Hepatic stellate cell (primary cell): ENCODE measurements around the gene ZNF620.
"Not testable (repeated sequence)": the region's sequence is repeated elsewhere in the genome, so short reads cannot be mapped to it uniquely, and the experiment has no call there.

Source experiments
- DNase-seq: peaks from one replicate; pipeline ENCODE4 v3.0.0; 2011; ENCODE audit warnings: low spot score

The ZNF620 gene

GRCh38 chr3:40505599-40506462, at the start of gene ZNF620:
Gene ZNF620 (plus strand): TSS chr3:40506039. CDS start chr3:40506353, 314 bp downstream.
- DNase-seq: peak; percentile 31

- no peak for DNase-seq
These were observed 49.4 kb upstream of the ZNF620 start for GRCh38 chr3:40456279-40456939.

- DNase-seq: peak; percentile 98
These were observed 48.7 kb upstream of the ZNF620 start, which contains the start of gene RPL14 for GRCh38 chr3:40456940-40457823. Gene RPL14 (plus strand): TSS chr3:40457339. CDS start chr3:40457472, 133 bp downstream.

GRCh38 chr3:40458473-40458872, 47.4 kb upstream of the ZNF620 start:
- DNase-seq: no peak

GRCh38 chr3:40460481-40460880, 45.4 kb upstream of the ZNF620 start:
- not testable (repeated sequence) for DNase-seq

DNA sequence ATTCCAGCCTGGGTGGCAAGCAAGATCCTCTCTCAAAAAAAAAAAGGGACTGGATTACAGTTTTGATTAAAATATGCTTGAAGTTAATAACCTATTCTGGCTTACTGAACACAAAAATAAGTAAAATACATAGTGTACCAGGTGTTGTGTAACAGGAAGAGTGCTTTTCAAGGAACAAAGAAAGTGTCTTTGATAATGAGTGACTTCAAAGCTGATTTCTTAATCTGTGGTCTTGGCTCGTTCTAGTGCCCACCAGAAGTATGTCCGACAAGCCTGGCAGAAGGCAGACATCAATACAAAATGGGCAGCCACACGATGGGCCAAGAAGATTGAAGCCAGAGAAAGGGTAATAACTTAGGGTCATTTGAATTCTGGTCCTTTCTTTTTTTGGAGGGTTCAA, 44.7 kb upstream of the ZNF620 start:
- DNase-seq: no peak

GRCh38 chr3:40462838-40463237, 43.0 kb upstream of the ZNF620 start:
- not testable (repeated sequence) for DNase-seq

- DNase-seq: no peak
These were observed 42.3 kb upstream of the ZNF620 start for GRCh38 chr3:40463579-40463978.

DNA sequence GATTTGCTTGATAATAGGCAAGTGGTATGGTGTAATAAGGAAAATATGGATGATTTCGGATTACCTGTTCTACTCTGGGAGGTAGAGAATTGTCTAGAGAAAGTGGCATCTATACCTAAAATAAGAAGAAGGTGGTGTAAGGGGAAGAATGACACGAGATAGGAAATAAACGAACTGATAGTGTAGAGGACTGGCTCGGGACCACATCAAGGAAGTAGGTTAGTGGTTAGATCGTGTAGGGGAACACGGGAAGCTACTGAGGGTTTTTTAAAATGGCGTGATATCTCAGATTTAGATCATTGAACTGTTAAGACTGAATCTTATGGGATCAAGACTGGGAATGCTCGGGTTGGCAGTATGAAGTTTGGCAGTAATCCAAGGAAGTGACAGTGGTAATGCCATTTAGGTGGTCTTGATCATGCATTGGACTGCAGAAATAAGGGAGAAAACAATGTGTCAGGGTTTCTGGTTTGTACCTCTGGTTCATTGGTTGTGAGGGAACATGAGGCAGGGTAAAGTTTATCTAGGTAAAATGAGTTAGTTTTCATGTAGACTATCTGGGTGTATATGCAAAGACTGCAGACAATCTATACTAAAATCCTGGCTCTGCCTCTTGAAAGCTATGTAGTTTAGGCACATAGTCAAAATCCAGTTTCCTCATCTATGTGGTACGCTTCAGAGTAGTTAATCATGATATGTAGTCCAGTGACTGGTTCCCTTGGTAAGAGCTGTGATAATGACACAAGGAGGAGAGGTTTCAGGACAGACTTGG, 41.3 kb upstream of the ZNF620 start:
- DNase-seq: no peak

DNA sequence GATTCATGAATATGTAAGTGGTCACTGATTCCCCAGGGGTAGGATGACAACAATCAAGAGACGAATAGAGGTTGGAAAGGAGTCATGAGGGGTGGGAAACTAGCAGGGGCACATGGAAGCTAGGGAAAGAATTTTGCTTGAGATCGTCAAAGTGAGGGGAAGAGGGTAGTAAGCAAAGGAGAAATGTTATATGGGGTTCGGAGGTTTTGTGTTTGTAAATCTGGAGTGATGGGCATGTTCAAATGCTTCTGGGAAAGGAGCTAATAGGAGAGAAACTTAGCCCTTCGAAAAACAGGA, 40.8 kb upstream of the ZNF620 start:
- DNase-seq: no peak

DNA sequence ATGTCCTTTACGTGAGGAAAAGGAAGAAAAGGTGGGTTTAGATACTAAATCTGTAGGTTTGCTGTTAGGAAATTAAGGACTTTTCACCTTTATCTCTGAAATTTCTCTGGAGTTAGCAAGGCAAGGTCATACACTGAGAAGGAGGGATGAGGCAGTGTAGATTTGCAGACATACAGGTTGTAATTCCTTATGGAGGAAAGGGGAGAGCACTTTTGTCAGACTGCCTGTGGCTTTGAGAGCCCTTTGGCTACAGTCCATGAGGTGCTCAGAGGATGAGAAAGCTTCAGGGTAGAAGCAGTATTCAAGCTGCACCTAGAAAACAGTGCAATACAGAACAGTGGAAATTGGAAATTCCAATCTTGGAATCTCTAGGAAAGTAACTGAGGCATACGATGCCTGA, 40.4 kb upstream of the ZNF620 start:
- no peak for DNase-seq

DNA sequence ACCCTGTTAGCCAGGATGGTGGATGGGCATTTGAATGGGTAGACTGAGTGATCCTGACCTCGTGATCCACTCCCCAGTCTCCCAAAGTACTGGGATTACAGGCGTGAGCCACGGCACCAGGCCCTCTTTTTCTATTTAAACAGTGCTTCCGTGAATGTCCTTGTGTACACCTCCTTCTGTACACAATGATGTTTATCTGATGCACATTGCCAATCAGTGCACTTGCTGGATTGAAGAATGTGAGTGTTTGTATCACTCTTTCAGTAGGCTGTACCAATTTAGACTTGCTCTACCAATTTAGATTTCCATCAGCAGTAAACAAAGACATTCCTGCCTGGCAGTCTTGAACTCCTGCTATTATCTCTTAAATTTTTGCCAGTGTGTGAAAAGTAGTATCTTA, 37.8 kb upstream of the ZNF620 start:
- DNase-seq: no peak

DNA sequence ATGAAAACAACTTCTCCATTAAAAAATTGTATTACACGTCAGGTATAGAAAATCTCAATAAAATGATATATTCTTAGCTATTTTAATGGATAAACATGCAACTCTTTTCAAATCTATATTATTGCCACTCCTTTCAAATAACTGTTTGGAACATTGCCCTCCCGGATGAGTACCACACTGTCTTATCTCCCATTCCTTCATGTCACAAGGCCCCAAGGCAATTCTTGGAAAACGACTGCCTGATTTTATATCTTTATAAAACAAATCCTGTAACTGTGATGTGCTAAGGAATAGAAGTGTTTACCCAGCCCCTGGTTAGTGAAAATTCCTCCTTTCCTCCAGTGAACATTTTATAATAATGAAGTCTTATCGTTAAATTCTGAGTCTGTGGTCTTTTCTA, 35.1 kb upstream of the ZNF620 start:
- no peak for DNase-seq

GRCh38 chr3:40476478-40477470, 29.1 kb upstream of the ZNF620 start, which contains the start of gene ZNF619:
Gene ZNF619 (plus strand): TSS chr3:40477122. CDS start chr3:40477980, 858 bp downstream.
- peak; percentile 80 for DNase-seq

DNA sequence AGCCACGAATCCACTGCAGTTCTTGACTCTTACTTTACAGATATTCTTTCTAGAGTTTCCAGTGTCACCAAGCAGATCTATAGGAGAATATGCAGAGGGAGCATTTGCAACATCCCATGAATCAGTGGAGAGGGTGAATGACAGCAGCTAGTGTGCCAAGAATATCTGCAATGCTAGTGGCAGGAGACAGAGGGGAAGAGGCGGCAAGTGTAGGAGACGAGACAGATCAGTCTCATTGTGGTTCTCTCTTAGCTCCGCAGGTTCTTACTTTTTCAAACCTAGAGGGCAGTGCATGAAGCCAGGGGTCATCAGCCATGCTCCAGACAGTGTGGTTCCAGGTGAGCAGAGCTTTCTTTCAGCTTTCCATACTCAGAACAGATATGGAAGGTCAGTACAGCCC, 28.2 kb upstream of the ZNF620 start:
- DNase-seq: peak; percentile 30

- DNase-seq: no peak
These were observed 18.7 kb upstream of the ZNF620 start for GRCh38 chr3:40487172-40487571.

- no peak for DNase-seq
These were observed 14.9 kb upstream of the ZNF620 start for GRCh38 chr3:40490916-40491315.

DNA sequence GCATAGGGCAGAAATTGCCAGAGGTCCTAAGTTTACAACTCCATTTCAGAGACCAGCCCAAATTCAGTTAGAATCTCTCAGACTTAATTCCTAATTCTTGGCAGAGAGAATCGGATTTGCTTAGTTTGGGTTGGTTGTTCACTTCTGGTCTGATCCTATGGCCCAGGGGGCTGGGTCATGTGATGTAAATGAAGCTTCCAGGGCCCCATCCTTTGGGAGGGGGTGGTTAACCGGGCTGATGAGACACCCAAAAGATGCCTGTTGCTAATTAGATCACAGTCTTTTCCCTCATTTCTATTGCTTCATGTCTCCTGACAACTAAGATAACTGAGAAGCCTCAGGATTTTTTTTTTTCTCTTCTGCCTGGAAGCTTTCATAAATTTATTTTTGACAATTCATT, 11.1 kb upstream of the ZNF620 start:
- DNase-seq: no peak

- no peak for DNase-seq
These were observed 8.6 kb upstream of the ZNF620 start for GRCh38 chr3:40497288-40497687.

GRCh38 chr3:40499952-40500351, 5.9 kb upstream of the ZNF620 start:
- no peak for DNase-seq
